RWPE1 (cell line): ENCODE measurements around the gene TATDN3.
"Not testable (repeated sequence)": the region's sequence is repeated elsewhere in the genome, so short reads cannot be mapped to it uniquely, and the experiment has no call there.

ENCODE experiments used
- CTCF ChIA-PET: fragments of 350-600 bp; sonication (Branson Sonifier 250); formaldehyde crosslinking; extraction: SDS; loops from one replicate; lab custom pipeline; 2021; lab: Yijun Ruan, JAX
- POLR2A ChIA-PET: fragments of 400-600 bp; formaldehyde crosslinking; extraction: SDS; loops from one replicate; lab custom pipeline; 2020; ENCODE audit warnings: antibody characterized with exemption; ENCODE audit not compliant: low non-redundant PET; lab: Yijun Ruan, JAX
- DNase-seq: peaks from one replicate; pipeline ENCODE4 v3.0.0; 2012; ENCODE audit warnings: low spot score
- H3K27ac ChIP-seq: fragments of 450-650 bp; 2 replicates; pipeline ENCODE4 v1.5.1; 2017
- TF ChIP-seq, protein P1 (sequence below): fragments of 450-650 bp; conservative IDR thresholded peaks from 2 replicates; pipeline ENCODE4 v1.5.1; 2017; ENCODE audit warnings: low read depth, mild to moderate bottlenecking

The TATDN3 gene

DNA sequence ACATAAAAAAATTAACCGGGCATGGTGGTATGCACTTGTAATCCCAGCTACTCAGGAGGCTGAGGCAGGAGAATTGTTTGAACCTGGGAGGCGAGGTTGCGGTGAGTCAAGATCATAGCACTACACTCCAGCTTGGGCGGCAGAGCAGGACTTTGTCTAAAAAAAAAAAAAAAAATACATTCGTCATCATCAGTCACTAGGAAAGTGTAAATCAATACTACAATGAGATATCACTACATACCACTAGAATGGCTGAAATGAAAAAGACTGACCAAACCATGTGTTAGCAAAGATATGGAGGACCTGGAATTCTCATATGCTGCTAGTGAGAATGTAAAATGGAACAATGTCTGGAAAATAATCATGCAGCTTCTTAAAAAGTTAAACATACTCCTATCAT, 46.5 kb downstream of the TATDN3 start:
- TF ChIP-seq, protein P1, sequence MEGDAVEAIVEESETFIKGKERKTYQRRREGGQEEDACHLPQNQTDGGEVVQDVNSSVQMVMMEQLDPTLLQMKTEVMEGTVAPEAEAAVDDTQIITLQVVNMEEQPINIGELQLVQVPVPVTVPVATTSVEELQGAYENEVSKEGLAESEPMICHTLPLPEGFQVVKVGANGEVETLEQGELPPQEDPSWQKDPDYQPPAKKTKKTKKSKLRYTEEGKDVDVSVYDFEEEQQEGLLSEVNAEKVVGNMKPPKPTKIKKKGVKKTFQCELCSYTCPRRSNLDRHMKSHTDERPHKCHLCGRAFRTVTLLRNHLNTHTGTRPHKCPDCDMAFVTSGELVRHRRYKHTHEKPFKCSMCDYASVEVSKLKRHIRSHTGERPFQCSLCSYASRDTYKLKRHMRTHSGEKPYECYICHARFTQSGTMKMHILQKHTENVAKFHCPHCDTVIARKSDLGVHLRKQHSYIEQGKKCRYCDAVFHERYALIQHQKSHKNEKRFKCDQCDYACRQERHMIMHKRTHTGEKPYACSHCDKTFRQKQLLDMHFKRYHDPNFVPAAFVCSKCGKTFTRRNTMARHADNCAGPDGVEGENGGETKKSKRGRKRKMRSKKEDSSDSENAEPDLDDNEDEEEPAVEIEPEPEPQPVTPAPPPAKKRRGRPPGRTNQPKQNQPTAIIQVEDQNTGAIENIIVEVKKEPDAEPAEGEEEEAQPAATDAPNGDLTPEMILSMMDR, result no peak
- ChIA-PET POLR2A (no interaction called here), CTCF (no interaction called here)
- no peak for DNase-seq
- H3K27ac ChIP-seq, result no peak overlapping the region

DNA sequence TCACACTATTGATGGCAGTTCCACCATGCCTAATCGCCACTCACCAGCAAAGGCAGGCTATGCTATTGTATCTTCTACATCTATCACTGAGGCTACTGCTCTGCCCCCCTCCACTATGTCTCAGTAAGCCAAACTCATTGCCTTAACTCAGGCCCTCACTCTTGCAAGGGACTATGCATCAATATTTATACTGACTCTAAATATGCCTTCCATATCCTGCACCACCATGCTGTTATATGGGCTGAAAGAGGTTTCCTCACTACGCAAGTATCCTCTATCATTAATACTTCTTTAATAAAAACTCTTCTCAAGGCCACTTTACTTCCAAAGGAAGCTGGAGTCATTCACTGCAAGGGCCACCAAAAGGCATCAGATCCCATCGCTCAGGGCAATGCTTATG, 52.8 kb downstream of the TATDN3 start:
- CTCF ChIA-PET, result interaction anchor here (0.5 kb wide), 1 partner anchor 11 kb away, joined by 4 read pairs; no protein-coding TSS in a partner anchor
- POLR2A ChIA-PET, H3K27ac ChIP-seq, DNase-seq: not testable (repeated sequence)

DNA sequence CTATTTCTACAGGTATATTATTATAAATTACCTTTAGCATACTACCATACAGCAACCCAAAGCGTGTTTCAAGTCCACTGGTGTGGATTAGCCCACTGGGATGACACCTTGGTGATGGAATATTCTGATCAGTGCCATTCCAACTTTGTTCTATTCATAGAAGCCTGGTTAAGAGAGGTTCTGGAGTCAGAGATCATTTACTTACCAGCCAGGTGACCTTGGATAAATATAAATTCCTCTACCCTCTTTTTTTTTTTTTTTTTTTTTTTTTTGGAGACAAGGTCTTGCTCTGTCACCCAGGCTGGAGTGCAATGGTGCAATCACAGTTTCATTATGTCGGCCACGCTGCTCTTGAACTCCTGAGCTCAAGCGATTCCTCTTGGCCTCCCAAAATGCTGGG, 55.9 kb downstream of the TATDN3 start, which contains the start of gene SPATA45:
Gene SPATA45 (minus strand): TSS at position 101 of the 400 bp plus-strand sequence. CDS start 11,500 bp downstream, outside the sequence.
- DNase-seq, result no peak
- POLR2A ChIA-PET, result no interaction called here

DNA sequence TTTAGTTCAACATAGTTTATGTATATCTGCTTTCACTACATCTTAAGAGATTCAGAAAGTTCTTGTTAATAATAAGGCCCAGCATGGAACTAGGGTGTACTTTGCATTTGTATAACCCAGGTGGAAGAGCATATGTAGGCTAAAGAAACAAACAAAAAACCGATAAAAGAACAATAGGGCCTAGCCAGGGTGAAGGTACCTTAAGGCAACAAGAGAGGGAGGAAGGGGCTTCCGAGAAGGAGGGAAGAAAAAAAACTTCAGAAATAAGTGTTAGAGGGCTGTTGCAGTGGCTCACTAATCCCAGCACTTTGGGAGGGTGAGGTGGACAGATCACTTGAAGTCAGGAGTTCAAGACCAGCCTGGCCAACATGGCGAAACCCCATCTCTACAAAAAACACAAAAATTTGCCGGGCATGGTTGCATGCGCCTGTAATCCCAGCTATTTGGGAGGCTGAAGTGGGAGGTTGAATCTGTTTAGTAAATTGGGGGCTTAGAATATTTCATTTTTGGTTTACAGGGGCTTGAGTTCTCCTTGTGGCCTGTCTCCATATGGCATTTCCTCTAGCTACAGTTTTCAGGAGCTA, 60.5 kb downstream of the TATDN3 start:
- DNase-seq, result no peak

More for the DNA sequence above, 55.9 kb downstream of the TATDN3 start, which contains the start of gene SPATA45:
- CTCF ChIA-PET, result no interaction called here
- TF ChIP-seq, protein P1, result no peak
- H3K27ac ChIP-seq, result no peak within 1 kb of the TSS

DNA sequence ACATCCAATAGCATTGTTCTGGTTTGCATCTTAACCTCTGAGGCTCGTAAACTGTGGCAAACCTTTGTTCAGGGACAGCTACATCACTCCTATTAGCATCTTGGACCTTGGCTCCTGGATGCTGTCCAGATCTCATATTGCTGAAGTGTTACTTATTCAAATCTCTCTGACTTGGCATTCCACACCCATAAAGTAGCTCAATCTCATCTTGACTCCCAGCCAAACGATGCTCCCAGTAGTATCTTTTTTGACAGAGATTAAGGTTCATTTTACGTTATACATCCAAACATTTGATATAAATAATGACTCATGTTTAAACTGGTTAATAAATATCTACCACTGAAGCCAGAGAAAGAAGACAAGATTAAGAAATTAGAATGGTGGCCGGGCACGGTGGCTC, 62.0 kb downstream of the TATDN3 start:
- TF ChIP-seq, protein P1, result no peak
- ChIA-PET CTCF (no interaction called here), POLR2A (no interaction called here)

More for the DNA sequence above, 60.5 kb downstream of the TATDN3 start:
- POLR2A ChIA-PET, result no interaction called here
- no peak overlapping the region for H3K27ac ChIP-seq
- CTCF ChIA-PET, result interaction anchor here (0.5 kb wide), 1 partner anchor 187 kb away, joined by 3 read pairs; no protein-coding TSS in a partner anchor
- TF ChIP-seq, protein P1, result no peak

DNA sequence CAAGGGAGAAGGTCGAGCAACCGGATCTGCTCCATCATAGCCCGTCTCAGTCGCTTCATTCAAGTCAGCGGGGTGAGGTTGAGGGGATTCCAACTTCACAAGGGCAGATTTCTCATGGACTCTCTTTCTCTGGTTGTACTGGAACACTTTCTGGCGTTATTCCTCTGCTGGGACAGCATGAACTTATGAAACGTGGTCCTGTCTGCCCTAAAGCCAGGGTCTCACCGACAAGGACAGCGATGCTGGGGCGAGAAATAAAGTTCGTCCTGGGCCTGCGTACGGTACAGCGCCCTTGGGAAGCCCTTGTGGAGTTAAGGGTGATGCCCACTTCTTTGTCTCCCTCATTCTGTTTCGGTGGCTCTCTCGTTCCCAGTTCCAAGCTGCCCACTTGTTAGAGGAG, 65.1 kb downstream of the TATDN3 start:
- POLR2A ChIA-PET, result no interaction called here
- CTCF ChIA-PET, result no interaction called here
- H3K27ac ChIP-seq, result peak overlapping the region; percentile 88
- TF ChIP-seq, protein P1, result no peak
- DNase-seq, result no peak

More for the DNA sequence above, 62.0 kb downstream of the TATDN3 start:
- no peak for DNase-seq
- no peak overlapping the region for H3K27ac ChIP-seq

DNA sequence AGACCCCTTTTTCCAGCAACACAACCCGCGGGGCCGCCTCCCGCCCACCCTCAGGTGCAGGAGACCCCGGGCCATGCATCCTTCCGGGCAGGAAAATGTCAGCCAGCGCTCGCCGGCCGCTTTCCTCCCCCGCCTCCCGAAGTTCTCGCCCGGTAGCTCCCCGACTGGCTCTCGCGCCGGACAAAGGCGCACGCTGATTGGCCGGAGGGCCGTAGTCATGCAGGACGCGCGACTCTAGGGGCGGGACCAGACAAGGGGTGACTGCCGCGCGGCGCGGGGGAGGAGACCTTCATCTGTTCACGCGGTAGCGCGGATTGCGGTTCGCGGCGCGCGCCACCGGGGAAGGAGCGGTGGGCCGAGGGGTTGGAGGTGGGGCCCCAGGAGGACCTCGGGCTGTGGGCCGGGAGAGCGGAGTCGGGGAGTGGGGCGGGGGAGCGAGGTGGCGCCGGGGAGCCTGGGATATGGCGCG, 66.3 kb downstream of the TATDN3 start, which contains the start of gene FLVCR1:
Gene FLVCR1 (plus strand): TSS at position 284 of the 469 bp plus-strand sequence. CDS start 178 bp downstream, at position 462.
- ChIA-PET POLR2A (interaction anchor here (0.5 kb wide), 1 partner anchor 65 kb away, joined by 4 read pairs; no protein-coding TSS in a partner anchor), CTCF (interaction anchor here (0.6 to 0.7 kb wide), 2 partner anchors 44 to 87 kb away, joined by 3 read pairs; no protein-coding TSS in a partner anchor)
- TF ChIP-seq, protein P1, result no peak
- DNase-seq, result peak; percentile 98
- H3K27ac ChIP-seq, result peak within 1 kb of the TSS; percentile 88
